Subcutaneous adipose tissue (tissue), 4 donors: ENCODE results near the gene KATNAL2. TPM values are rescaled to one million over a fixed set of nuclear protein-coding genes. Genes with fewer than 3 reads are reported as not detected.

Experiments used
- total RNA-seq, 4 donors: library from RNA; depleted of rRNA; stranded (reverse); fragments of >200 nt; gene quantifications; one replicate each; pipeline ENCODE4 v1.1.0, GENCODE V29; 2016
- TF ChIP-seq, protein P1 (sequence below): fragments of 450-650 bp; IDR thresholded peaks from one replicate; pipeline ENCODE4 v1.5.1; 2016; ENCODE audit warnings: low read depth, mild to moderate bottlenecking, control low read depth, antibody characterized with exemption, moderate library complexity

KATNAL2 gene
- total RNA-seq, 4 donors from 2014 or later: 2.6 to 17.2 (median 8.6) TPM

DNA sequence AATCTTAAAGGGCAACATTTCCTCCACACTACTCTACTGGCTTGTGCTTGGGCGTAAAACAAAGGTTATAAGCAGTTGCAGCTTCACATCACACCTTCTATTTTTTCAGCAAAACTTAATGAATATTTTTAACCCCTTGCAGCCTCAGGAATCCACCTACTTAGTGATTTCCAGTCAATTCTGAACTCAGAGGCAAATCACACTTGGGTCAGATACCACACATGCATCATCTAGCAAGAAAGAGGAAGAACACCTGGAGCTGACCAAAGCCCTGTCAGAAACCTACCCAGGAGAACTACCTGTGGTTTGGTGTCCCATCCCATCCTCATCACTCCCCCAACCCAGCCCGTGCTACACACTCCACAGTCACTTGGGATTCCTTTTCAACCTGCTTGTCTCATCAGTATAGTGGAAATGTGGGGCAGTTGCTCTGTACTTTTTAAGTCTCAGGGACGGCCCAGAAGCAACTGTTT, 25.6 kb upstream of the KATNAL2 start:
- TF ChIP-seq, protein P1, sequence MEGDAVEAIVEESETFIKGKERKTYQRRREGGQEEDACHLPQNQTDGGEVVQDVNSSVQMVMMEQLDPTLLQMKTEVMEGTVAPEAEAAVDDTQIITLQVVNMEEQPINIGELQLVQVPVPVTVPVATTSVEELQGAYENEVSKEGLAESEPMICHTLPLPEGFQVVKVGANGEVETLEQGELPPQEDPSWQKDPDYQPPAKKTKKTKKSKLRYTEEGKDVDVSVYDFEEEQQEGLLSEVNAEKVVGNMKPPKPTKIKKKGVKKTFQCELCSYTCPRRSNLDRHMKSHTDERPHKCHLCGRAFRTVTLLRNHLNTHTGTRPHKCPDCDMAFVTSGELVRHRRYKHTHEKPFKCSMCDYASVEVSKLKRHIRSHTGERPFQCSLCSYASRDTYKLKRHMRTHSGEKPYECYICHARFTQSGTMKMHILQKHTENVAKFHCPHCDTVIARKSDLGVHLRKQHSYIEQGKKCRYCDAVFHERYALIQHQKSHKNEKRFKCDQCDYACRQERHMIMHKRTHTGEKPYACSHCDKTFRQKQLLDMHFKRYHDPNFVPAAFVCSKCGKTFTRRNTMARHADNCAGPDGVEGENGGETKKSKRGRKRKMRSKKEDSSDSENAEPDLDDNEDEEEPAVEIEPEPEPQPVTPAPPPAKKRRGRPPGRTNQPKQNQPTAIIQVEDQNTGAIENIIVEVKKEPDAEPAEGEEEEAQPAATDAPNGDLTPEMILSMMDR: no peak

DNA sequence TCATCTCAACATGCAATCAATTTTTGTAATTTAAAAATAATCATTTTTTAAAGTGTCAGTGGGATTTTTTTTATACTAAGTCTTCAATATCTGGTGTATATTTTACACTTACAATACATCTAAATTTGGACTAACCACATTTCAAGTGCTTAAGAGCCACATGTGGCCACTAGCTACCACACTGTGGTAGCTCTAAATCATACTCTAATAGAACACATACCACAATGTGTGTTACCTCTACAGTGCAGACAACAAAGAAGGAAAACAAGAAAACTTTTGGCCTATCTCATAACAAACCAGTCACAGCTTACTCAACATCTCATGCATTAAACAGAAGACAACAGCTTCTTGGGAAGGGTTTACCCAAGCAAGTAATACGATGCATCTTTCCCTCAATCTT, 24.6 kb upstream of the KATNAL2 start:
- TF ChIP-seq, protein P1: no peak

DNA sequence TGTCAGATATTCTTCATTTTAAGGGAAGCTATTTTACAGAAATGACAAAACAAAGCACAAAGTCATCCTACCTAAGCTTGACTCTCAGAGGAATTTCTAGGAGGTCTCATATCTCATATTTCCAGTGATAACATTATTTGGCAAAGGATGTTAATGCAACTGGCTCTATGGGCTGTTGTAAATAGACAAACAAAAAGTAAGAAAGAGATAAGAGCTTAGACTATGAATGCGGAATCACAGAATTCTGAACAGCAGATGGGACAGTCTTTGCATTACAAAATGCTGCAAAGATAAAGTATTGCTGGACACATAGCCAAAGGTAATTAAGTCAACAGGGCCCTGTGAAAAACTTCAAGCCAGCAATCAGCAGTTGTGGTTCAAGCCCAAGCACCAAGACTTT, 24.0 kb upstream of the KATNAL2 start:
- TF ChIP-seq, protein P1: no peak

DNA sequence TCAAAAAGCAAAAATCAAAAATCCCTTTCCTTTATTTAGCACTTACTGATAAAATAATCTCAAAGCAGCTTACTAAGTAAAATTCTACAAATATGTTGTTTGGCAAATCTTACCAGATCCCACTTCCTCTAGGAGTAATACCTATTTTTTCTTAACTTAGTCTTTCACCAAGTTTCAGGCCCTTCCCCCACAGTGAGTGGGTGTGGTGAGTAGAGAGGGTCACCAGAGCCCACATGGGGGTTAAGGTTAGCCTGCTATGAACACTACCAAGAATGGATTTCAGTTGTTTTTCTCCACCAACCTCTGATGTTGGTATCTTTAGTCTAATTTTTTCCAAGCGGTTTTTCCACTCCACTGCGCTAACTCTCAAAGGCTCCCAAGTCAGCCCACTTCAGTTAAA, 23.3 kb upstream of the KATNAL2 start:
- TF ChIP-seq, protein P1: no peak

DNA sequence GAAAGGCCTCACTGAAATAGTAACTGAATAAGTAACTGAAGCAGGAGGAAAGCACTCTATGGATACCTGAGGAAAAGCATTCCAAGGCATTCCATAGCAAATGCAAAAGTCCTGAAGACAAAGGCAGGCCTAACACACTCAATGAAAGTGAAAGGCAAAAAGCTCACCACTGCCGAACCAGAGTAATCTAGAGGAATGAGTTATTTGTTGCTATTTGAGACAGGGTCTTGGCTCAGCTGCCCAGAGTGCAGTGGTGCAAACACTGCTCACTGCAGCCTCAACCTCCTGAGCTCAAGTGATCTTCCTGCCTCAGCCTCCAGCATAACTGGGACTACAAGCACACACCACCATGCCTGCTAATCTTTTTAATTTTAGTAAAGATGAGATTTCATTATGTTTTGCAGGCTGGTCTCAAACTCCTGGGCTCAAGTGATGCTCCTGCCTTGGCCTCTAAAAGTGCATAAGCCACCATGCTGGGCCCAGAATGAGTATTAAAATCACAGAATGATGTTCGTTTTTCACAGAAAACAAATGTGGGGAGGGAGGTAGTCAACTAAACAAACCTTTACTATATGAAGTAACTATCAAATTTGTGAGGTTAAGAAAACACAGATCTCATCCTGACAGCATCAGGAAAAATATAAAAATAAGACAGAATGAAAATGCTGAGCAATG, 18.0 kb upstream of the KATNAL2 start:
- TF ChIP-seq, protein P1: no peak

DNA sequence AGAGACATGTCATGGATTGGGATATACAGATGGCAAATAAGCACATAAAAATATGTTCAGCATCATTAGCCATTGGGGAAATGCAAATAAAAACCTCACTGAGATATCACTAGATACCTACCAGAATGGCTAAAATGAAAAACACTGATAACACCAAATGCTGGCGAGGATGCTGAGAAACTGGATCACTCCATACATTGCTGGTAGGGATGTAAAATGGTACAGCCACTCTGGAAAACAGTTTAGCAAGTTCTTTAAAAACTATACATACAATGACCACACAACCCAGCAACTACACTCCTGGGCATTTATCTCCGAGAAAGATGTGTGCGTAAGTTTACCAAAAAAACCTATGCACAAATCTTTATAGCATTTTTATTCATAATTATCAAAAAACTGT, 14.0 kb upstream of the KATNAL2 start:
- TF ChIP-seq, protein P1: no peak

DNA sequence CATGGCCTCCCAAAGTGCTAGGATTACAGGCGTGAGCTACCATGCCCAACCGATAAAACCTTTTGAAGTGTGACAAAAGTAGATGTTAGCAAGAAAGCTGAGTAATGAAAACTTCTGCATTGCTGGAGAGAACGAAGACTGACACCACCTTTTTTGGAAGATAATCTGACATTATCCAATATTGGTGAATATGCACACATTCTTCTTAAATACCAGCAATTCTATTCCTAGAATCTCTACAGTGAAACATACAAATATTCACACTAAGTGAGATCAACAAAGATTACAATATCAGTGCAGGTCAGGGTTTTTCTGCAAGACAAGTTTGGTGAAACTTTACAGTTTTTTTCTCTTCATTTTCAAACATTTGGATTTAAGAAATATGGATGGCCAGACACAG, 7.9 kb upstream of the KATNAL2 start:
- TF ChIP-seq, protein P1: no peak
